ENCODE measurements around the gene PCTP. TPM values are rescaled to one million over a fixed set of nuclear protein-coding genes. Genes with fewer than 3 reads are reported as not detected.

The PCTP gene
- total RNA-seq, 5 donors from 2014 or later (not counting 1 experiment from before 2014, with no cell fraction given): 2.8 to 3.6 (median 3.3) TPM

GRCh38 chr17:55814377-55814776 lies 63.5 kb downstream of the PCTP start:
- Mint-ChIP-seq H3K9me3 (peaks cover 0 to 4% (median 0%) of the 10 kb centered on the region in 3 donors), H3K27ac (no peak overlapping the region), H3K27me3 (peaks cover 21 to 24% of the 10 kb centered on the region in 2 donors), H3K36me3 (no peaks in the 10 kb centered on the region), H3K4me3 (no peak overlapping the region), H3K4me1 (no peaks in the 10 kb centered on the region)
- Histone ChIP-seq H3K36me3 (ENCODE audit: control insufficient read depth in 2 of 2, extremely low read depth in 1 of 2, insufficient read depth in 1 of 2, low read length in 1 of 2) (no peaks in the 10 kb centered on the region), H3K27ac (ENCODE audit: low read length) (no peak overlapping the region), H3K9me3 (no peaks in the 10 kb centered on the region), H3K4me1 (ENCODE audit: control insufficient read depth in 1 of 2, extremely low read depth in 1 of 2, insufficient read depth in 2 of 2, low read length in 2 of 2) (no peaks in the 10 kb centered on the region), H3K4me3 (ENCODE audit: control insufficient read depth in 1 of 2, extremely low read depth in 1 of 2, low read length in 1 of 2) (no peak overlapping the region), H3K27me3 (replicated peaks in 1 of 2; ENCODE audit: control insufficient read depth in 2 of 2, extremely low read depth in 1 of 2, insufficient read depth in 2 of 2, low read length in 1 of 2) (peaks cover 0 to 3% of the 10 kb centered on the region in 2 experiments)
- WGBS (ENCODE audit: insufficient coverage): 86% methylated on average over 5 of the region's 6 CpGs
- ChIA-PET CTCF (interaction anchor here (0.6 to 0.7 kb wide), 3 partner anchors 47 to 511 kb away, joined by 3 to 4 read pairs (median 3); no protein-coding TSS in a partner anchor), POLR2A (no interaction called here)
- DNase-seq: no peak
- ATAC-seq (replicated peaks in 1 of 4): no peak

- CTCF ChIA-PET: no interaction called here
- Mint-ChIP-seq H3K27me3 (peaks cover 18 to 21% of the 10 kb centered on the region in 2 donors), H3K4me1 (no peaks in the 10 kb centered on the region), H3K4me3 (no peak overlapping the region), H3K27ac (no peak overlapping the region), H3K9me3 (peaks cover 0 to 12% (median 5%) of the 10 kb centered on the region in 3 donors), H3K36me3 (no peaks in the 10 kb centered on the region)
- Histone ChIP-seq H3K27me3 (replicated peaks in 1 of 2; ENCODE audit: control insufficient read depth in 2 of 2, extremely low read depth in 1 of 2, insufficient read depth in 2 of 2, low read length in 1 of 2) (peaks cover 0 to 3% of the 10 kb centered on the region in 2 experiments), H3K36me3 (ENCODE audit: control insufficient read depth in 2 of 2, extremely low read depth in 1 of 2, insufficient read depth in 1 of 2, low read length in 1 of 2) (no peaks in the 10 kb centered on the region), H3K9me3 (no peaks in the 10 kb centered on the region), H3K27ac (ENCODE audit: low read length) (no peak overlapping the region), H3K4me3 (ENCODE audit: control insufficient read depth in 1 of 2, extremely low read depth in 1 of 2, low read length in 1 of 2) (no peak overlapping the region), H3K4me1 (ENCODE audit: control insufficient read depth in 1 of 2, extremely low read depth in 1 of 2, insufficient read depth in 2 of 2, low read length in 2 of 2) (no peaks in the 10 kb centered on the region)
- POLR2A ChIA-PET: no interaction called here
- 67% methylated on average over 4 of the region's 8 CpGs for WGBS (ENCODE audit: insufficient coverage)
- ATAC-seq (replicated peaks in 1 of 4): no peak
- DNase-seq: no peak
These were observed 65.9 kb downstream of the PCTP start for GRCh38 chr17:55816532-55817396.

GRCh38 chr17:55817397-55817709 lies 66.5 kb downstream of the PCTP start:
- ChIA-PET POLR2A (no interaction called here), CTCF (no interaction called here)
- H3K27me3 ChIP-seq (replicated peaks in 1 of 2; ENCODE audit: control insufficient read depth in 2 of 2, extremely low read depth in 1 of 2, insufficient read depth in 2 of 2, low read length in 1 of 2): peaks cover 0 to 3% of the 10 kb centered on the region in 2 experiments
- Mint-ChIP-seq H3K36me3 (no peaks in the 10 kb centered on the region), H3K27me3 (peaks cover 18 to 21% of the 10 kb centered on the region in 2 donors), H3K4me3 (no peak overlapping the region), H3K4me1 (no peaks in the 10 kb centered on the region), H3K27ac (no peak overlapping the region), H3K9me3 (peaks cover 0 to 12% (median 5%) of the 10 kb centered on the region in 3 donors)
- H3K36me3 ChIP-seq (ENCODE audit: control insufficient read depth in 2 of 2, extremely low read depth in 1 of 2, insufficient read depth in 1 of 2, low read length in 1 of 2): no peaks in the 10 kb centered on the region
- 57% methylated on average over 1 of the region's 1 CpG for WGBS (ENCODE audit: insufficient coverage)
- H3K27ac ChIP-seq (ENCODE audit: low read length): no peak overlapping the region
- H3K9me3 ChIP-seq: no peaks in the 10 kb centered on the region
- H3K4me1 ChIP-seq (ENCODE audit: control insufficient read depth in 1 of 2, extremely low read depth in 1 of 2, insufficient read depth in 2 of 2, low read length in 2 of 2): no peaks in the 10 kb centered on the region
- ATAC-seq (replicated peaks in 1 of 4): no peak
- DNase-seq: no peak
- H3K4me3 ChIP-seq (ENCODE audit: control insufficient read depth in 1 of 2, extremely low read depth in 1 of 2, low read length in 1 of 2): no peak overlapping the region

GRCh38 chr17:55818026-55818425 lies 67.2 kb downstream of the PCTP start:
- Mint-ChIP-seq H3K9me3 (peaks cover 0 to 12% (median 5%) of the 10 kb centered on the region in 3 donors), H3K4me3 (no peak overlapping the region), H3K4me1 (no peaks in the 10 kb centered on the region), H3K36me3 (no peaks in the 10 kb centered on the region), H3K27ac (no peak overlapping the region), H3K27me3 (peaks cover 15 to 19% of the 10 kb centered on the region in 2 donors)
- ChIA-PET CTCF (no interaction called here), POLR2A (no interaction called here)
- Histone ChIP-seq H3K27ac (ENCODE audit: low read length) (no peak overlapping the region), H3K9me3 (no peaks in the 10 kb centered on the region), H3K36me3 (ENCODE audit: control insufficient read depth in 2 of 2, extremely low read depth in 1 of 2, insufficient read depth in 1 of 2, low read length in 1 of 2) (no peaks in the 10 kb centered on the region), H3K4me1 (ENCODE audit: control insufficient read depth in 1 of 2, extremely low read depth in 1 of 2, insufficient read depth in 2 of 2, low read length in 2 of 2) (no peaks in the 10 kb centered on the region), H3K27me3 (replicated peaks in 1 of 2; ENCODE audit: control insufficient read depth in 2 of 2, extremely low read depth in 1 of 2, insufficient read depth in 2 of 2, low read length in 1 of 2) (peaks cover 0 to 3% of the 10 kb centered on the region in 2 experiments), H3K4me3 (ENCODE audit: control insufficient read depth in 1 of 2, extremely low read depth in 1 of 2, low read length in 1 of 2) (no peak overlapping the region)
- DNase-seq (no peak), ATAC-seq (replicated peaks in 1 of 4) (no peak)
- 81% methylated on average over 3 of the region's 3 CpGs for WGBS (ENCODE audit: insufficient coverage)

- no peaks in the 10 kb centered on the region for H3K9me3 ChIP-seq
- CTCF ChIA-PET: no interaction called here
- H3K27me3 ChIP-seq (replicated peaks in 1 of 2; ENCODE audit: control insufficient read depth in 2 of 2, extremely low read depth in 1 of 2, insufficient read depth in 2 of 2, low read length in 1 of 2): peaks cover 0 to 3% of the 10 kb centered on the region in 2 experiments
- Mint-ChIP-seq H3K4me3 (no peak overlapping the region), H3K36me3 (no peaks in the 10 kb centered on the region), H3K27me3 (peaks cover 15 to 16% of the 10 kb centered on the region in 2 donors), H3K4me1 (no peaks in the 10 kb centered on the region), H3K27ac (no peak overlapping the region), H3K9me3 (peaks cover 0 to 12% (median 5%) of the 10 kb centered on the region in 3 donors)
- no peak overlapping the region for H3K4me3 ChIP-seq (ENCODE audit: control insufficient read depth in 1 of 2, extremely low read depth in 1 of 2, low read length in 1 of 2)
- DNase-seq: no peak
- no peak for ATAC-seq (replicated peaks in 1 of 4)
- POLR2A ChIA-PET: no interaction called here
- no peaks in the 10 kb centered on the region for H3K36me3 ChIP-seq (ENCODE audit: control insufficient read depth in 2 of 2, extremely low read depth in 1 of 2, insufficient read depth in 1 of 2, low read length in 1 of 2)
- H3K27ac ChIP-seq (ENCODE audit: low read length): no peak overlapping the region
- WGBS (ENCODE audit: insufficient coverage): 8% methylated on average over 2 of the region's 5 CpGs
- no peaks in the 10 kb centered on the region for H3K4me1 ChIP-seq (ENCODE audit: control insufficient read depth in 1 of 2, extremely low read depth in 1 of 2, insufficient read depth in 2 of 2, low read length in 2 of 2)
These were observed 67.9 kb downstream of the PCTP start for GRCh38 chr17:55818451-55819375.

- H3K4me1 Mint-ChIP-seq: no peaks in the 10 kb centered on the region
- Histone ChIP-seq H3K36me3 (ENCODE audit: control insufficient read depth in 2 of 2, extremely low read depth in 1 of 2, insufficient read depth in 1 of 2, low read length in 1 of 2) (no peaks in the 10 kb centered on the region), H3K27me3 (replicated peaks in 1 of 2; ENCODE audit: control insufficient read depth in 2 of 2, extremely low read depth in 1 of 2, insufficient read depth in 2 of 2, low read length in 1 of 2) (no peaks in the 10 kb centered on the region), H3K4me1 (ENCODE audit: control insufficient read depth in 1 of 2, extremely low read depth in 1 of 2, insufficient read depth in 2 of 2, low read length in 2 of 2) (no peaks in the 10 kb centered on the region), H3K4me3 (ENCODE audit: control insufficient read depth in 1 of 2, extremely low read depth in 1 of 2, low read length in 1 of 2) (no peak overlapping the region), H3K27ac (ENCODE audit: low read length) (no peak overlapping the region), H3K9me3 (no peaks in the 10 kb centered on the region)
- ATAC-seq (replicated peaks in 1 of 4) (no peak), DNase-seq (no peak)
- POLR2A ChIA-PET: interaction anchor here in 1 of 2 donors (0.8 kb wide), 1 partner anchor 1303 kb away, joined by 3 read pairs; no protein-coding TSS in a partner anchor
- H3K27ac Mint-ChIP-seq: no peak overlapping the region
- H3K27me3 Mint-ChIP-seq: peaks cover 9 to 13% of the 10 kb centered on the region in 2 donors
- H3K36me3 Mint-ChIP-seq: no peaks in the 10 kb centered on the region
- H3K9me3 Mint-ChIP-seq: peaks cover 0 to 12% (median 5%) of the 10 kb centered on the region in 3 donors
- no peak overlapping the region for H3K4me3 Mint-ChIP-seq
- CTCF ChIA-PET: no interaction called here
These were observed 69.8 kb downstream of the PCTP start for GRCh38 chr17:55820675-55821074.

Measured in T-cell (primary cell).